ENCODE measurements around the gene EWSR1.

The EWSR1 gene

GRCh38 chr22:29341056-29341848 lies 73.2 kb downstream of the EWSR1 start:
- no peak overlapping the region for H3K27ac ChIP-seq (ENCODE audit: low read depth, low read length)
- H3K27me3 ChIP-seq (ENCODE audit: control insufficient read depth, low read length), result no peaks in the 10 kb centered on the region
- TF ChIP-seq EZH2phosphoT487 (IDR thresholded peaks at IDR 0.05; ENCODE audit: borderline replicate concordance, low read length) (no peak), CTCF (IDR thresholded peaks at IDR 0.05; ENCODE audit: low read depth, low read length, poor library complexity, severe bottlenecking) (no peak)
- H3K9me3 ChIP-seq (ENCODE audit: control insufficient read depth, insufficient read depth, low read length), result no peaks in the 10 kb centered on the region
- H4K20me1 ChIP-seq (ENCODE audit: control insufficient read depth, insufficient read depth, low read depth, low read length), result peaks cover 2% of the 10 kb centered on the region; the same call in 1 of the 2 replicates
- no peak overlapping the region for H3K4me3 ChIP-seq (ENCODE audit: low read length)
- no peaks in the 10 kb centered on the region for H3K9me2 ChIP-seq (replicated peaks; ENCODE audit: control insufficient read depth, low read length)
- no peaks in the 10 kb centered on the region for H3K79me2 ChIP-seq (ENCODE audit: control insufficient read depth, low read length)
- no peak overlapping the region for H3K4me2 ChIP-seq (ENCODE audit: low read length)
- H3K4me1 ChIP-seq (ENCODE audit: control insufficient read depth, low read length), result no peaks in the 10 kb centered on the region
- H3F3A ChIP-seq (ENCODE audit: control insufficient read depth, insufficient read depth), result no peaks in the 10 kb centered on the region
- H3K36me3 ChIP-seq (ENCODE audit: control insufficient read depth, low read length), result peaks cover 87% of the 10 kb centered on the region

DNA sequence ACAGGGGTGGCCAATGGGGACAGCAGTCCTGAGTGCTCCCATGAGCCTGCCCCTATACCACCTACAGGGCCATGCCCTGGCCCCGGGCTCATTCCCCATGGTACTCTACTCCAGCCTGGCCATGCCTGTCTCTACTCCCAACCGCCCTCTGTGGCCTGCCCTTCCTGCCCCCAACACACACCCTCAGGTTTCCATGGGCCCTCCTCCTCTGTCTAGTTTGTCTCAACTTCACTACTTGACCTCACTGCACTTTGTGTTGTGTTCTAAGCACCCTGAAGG lies 73.7 kb downstream of the EWSR1 start:
- Histone ChIP-seq H3K27ac (ENCODE audit: low read depth, low read length) (no peak overlapping the region), H3K36me3 (ENCODE audit: control insufficient read depth, low read length) (peaks cover 88% of the 10 kb centered on the region), H3K4me2 (ENCODE audit: low read length) (no peak overlapping the region), H3K9me3 (ENCODE audit: control insufficient read depth, insufficient read depth, low read length) (no peaks in the 10 kb centered on the region), H3K27me3 (ENCODE audit: control insufficient read depth, low read length) (no peaks in the 10 kb centered on the region), H3K79me2 (ENCODE audit: control insufficient read depth, low read length) (no peaks in the 10 kb centered on the region), H3K9me2 (replicated peaks; ENCODE audit: control insufficient read depth, low read length) (no peaks in the 10 kb centered on the region), H4K20me1 (ENCODE audit: control insufficient read depth, insufficient read depth, low read depth, low read length) (peaks cover 3% of the 10 kb centered on the region; the same call in 1 of the 2 replicates), H3K4me1 (ENCODE audit: control insufficient read depth, low read length) (no peaks in the 10 kb centered on the region), H3K4me3 (ENCODE audit: low read length) (no peak overlapping the region), H3F3A (ENCODE audit: control insufficient read depth, insufficient read depth) (no peaks in the 10 kb centered on the region)
- no peak for TF ChIP-seq CTCF (IDR thresholded peaks at IDR 0.05; ENCODE audit: low read depth, low read length, poor library complexity, severe bottlenecking)
- no peak for TF ChIP-seq EZH2phosphoT487 (IDR thresholded peaks at IDR 0.05; ENCODE audit: borderline replicate concordance, low read length)

- Histone ChIP-seq H3K4me1 (ENCODE audit: control insufficient read depth, low read length) (no peaks in the 10 kb centered on the region), H4K20me1 (ENCODE audit: control insufficient read depth, insufficient read depth, low read depth, low read length) (peaks cover 7% of the 10 kb centered on the region; the same call in 1 of the 2 replicates), H3K27me3 (ENCODE audit: control insufficient read depth, low read length) (no peaks in the 10 kb centered on the region), H3K4me3 (ENCODE audit: low read length) (no peak overlapping the region), H3K36me3 (ENCODE audit: control insufficient read depth, low read length) (peaks cover 88% of the 10 kb centered on the region), H3K9me3 (ENCODE audit: control insufficient read depth, insufficient read depth, low read length) (no peaks in the 10 kb centered on the region), H3K4me2 (ENCODE audit: low read length) (no peak overlapping the region), H3K27ac (ENCODE audit: low read depth, low read length) (no peak overlapping the region), H3K79me2 (ENCODE audit: control insufficient read depth, low read length) (no peaks in the 10 kb centered on the region), H3K9me2 (replicated peaks; ENCODE audit: control insufficient read depth, low read length) (no peaks in the 10 kb centered on the region), H3F3A (ENCODE audit: control insufficient read depth, insufficient read depth) (no peaks in the 10 kb centered on the region)
- TF ChIP-seq CTCF (IDR thresholded peaks at IDR 0.05; ENCODE audit: low read depth, low read length, poor library complexity, severe bottlenecking), result no peak
- no peak for TF ChIP-seq EZH2phosphoT487 (IDR thresholded peaks at IDR 0.05; ENCODE audit: borderline replicate concordance, low read length)
Measured at GRCh38 chr22:29342177-29342576, 74.1 kb downstream of the EWSR1 start.
